Ovary (tissue), 9 donors: ENCODE results near the gene LCN6. TPM values are rescaled to one million over a fixed set of nuclear protein-coding genes. Genes with fewer than 3 reads are reported as not detected.
"Not testable (repeated sequence)": the region's sequence is repeated elsewhere in the genome, so short reads cannot be mapped to it uniquely, and the experiment has no call there.

ENCODE experiments used
- DNase-seq, 5 donors: peaks; one replicate each; pipeline ENCODE4 v3.0.0-alpha.2; 2019 to 2020
- H3K27ac ChIP-seq, 2 donors: fragments of 200-600 bp; one replicate each; pipeline versions ENCODE4 v1.5.1 to v1.8.0; 2019 to 2022
- H3K27me3 ChIP-seq: fragments of 200-600 bp; one replicate; pipeline ENCODE4 v1.8.0; 2022
- H3K36me3 ChIP-seq: fragments of 200-600 bp; sonication (generic); one replicate; pipeline ENCODE4 v1.5.1; 2019
- H3K4me1 ChIP-seq: one replicate; pipeline ENCODE4 v1.8.1; 2013; ENCODE audit warnings: mild to moderate bottlenecking, moderate library complexity; ENCODE audit not compliant: insufficient read depth
- H3K4me3 ChIP-seq: fragments of 200-600 bp; sonication (generic); one replicate; pipeline ENCODE4 v1.5.1; 2017
- H3K9me3 ChIP-seq, 2 donors: fragments of 200-600 bp in 1 of 2; sonication (generic) in 1 of 2; one replicate each; pipeline versions ENCODE4 v1.5.1 to v1.8.1; 2013 to 2019; ENCODE audit warnings: mild to moderate bottlenecking in 1 of 2, moderate library complexity in 1 of 2
- CTCF ChIP-seq, 3 donors: fragments of 450-650 bp in 2 of 3; fragments of 200-600 bp in 1 of 3; IDR thresholded peaks; one replicate each; pipeline versions ENCODE4 v1.5.1 to v1.8.0; 2016 to 2022; ENCODE audit warnings: antibody characterized with exemption in 3 of 3, mild to moderate bottlenecking in 1 of 3
- EP300 ChIP-seq: sonication (generic); formaldehyde crosslinking; IDR thresholded peaks from one replicate; pipeline ENCODE4 v1.6.1; 2017; ENCODE audit warnings: antibody characterized with exemption
- POLR2A ChIP-seq: fragments of 450-650 bp; IDR thresholded peaks from one replicate; pipeline ENCODE4 v1.6.1; 2017; ENCODE audit warnings: antibody characterized with exemption, mild to moderate bottlenecking, moderate library complexity
- WGBS, 3 donors: extraction: QIAGEN DNeasy Blood & Tissue Kit in 1 of 3; methylation state at CpG; one replicate each; pipeline versions ENCODE4 v1.1.5 to v1.1.7; 2013 to 2017; 5-methylcytosine and 5-hydroxymethylcytosine counted together
- intact Hi-C, 4 donors: fragments of 100-400 bp; cut with DNase I; formaldehyde crosslinking; loops; one replicate each; pipeline versions ENCODE4 v1.11.0 to v1.15.1; 2022 to 2023
- polyA plus RNA-seq, 2 donors: library from polyadenylated mRNA; stranded (reverse); fragments of 200-250 nt in 1 of 2; fragments of 350-450 nt in 1 of 2; fragmentation: Illumina TruSeq in 1 of 2; extraction: RNeasy Lipid Tissue Mini Kit (QIAGEN cat#74804) in 1 of 2; gene quantifications; one replicate each; pipeline ENCODE4 v1.2.3, GENCODE V29; 2013 to 2014
- total RNA-seq, 7 donors: library from RNA; depleted of rRNA in 2 of 7; stranded (reverse); fragments of >200 nt in 2 of 7; fragmentation: NEBNext Ultra II Directional in 3 of 7; extraction: Animal tissue kit (Norgen Biotek cat#: 25700) in 3 of 7; gene quantifications; one replicate each; pipeline versions ENCODE4 v1.1.0 to v1.2.4, GENCODE V29; 2016 to 2023
- donor health status: DM: no; HTN: no; CAD: no; lungs with moderate emphysema.
- donor health status: DM: no; HTN: no; CAD: no.
- donor health status: Bipolar disorder and iron deficiency.
- donor health status: DM: yes; HTN: yes; CAD: no.
- donor health status: DM: no; HTN: no; CAD: no.
- donor health status: DM: yes; HTN: yes; CAD: no.

LCN6 gene
- total and polyA plus RNA-seq, 9 donors = 1.6 to 59.3 (median 8.3) TPM

GRCh38 chr9:136763649-136764035, 15.3 kb upstream of the LCN6 start:
- no peak overlapping the region for H3K27ac ChIP-seq
- WGBS, 3 donors = 71 to 78% (median 78%) methylated on average over 14 of the region's 14 CpGs
- no peaks in the 10 kb centered on the region for H3K27me3 ChIP-seq
- intact Hi-C loops = no loop called here
- H3K4me1 ChIP-seq = no peaks in the 10 kb centered on the region
- no peak for TF ChIP-seq POLR2A
- TF ChIP-seq EP300 = no peak
- no peak for TF ChIP-seq CTCF (IDR thresholded peaks at IDR 0.05)
- peak in 2 of 5 donors; percentile 21 to 28 for DNase-seq
- no peaks in the 10 kb centered on the region for H3K9me3 ChIP-seq
- no peak overlapping the region for H3K4me3 ChIP-seq
- no peaks in the 10 kb centered on the region for H3K36me3 ChIP-seq

GRCh38 chr9:136762915-136763648, 14.8 kb upstream of the LCN6 start:
- 7 to 14% (median 13%) methylated on average over 36 to 37 of the region's 37 CpGs for WGBS, 3 donors
- no peaks in the 10 kb centered on the region for H3K27me3 ChIP-seq

DNA sequence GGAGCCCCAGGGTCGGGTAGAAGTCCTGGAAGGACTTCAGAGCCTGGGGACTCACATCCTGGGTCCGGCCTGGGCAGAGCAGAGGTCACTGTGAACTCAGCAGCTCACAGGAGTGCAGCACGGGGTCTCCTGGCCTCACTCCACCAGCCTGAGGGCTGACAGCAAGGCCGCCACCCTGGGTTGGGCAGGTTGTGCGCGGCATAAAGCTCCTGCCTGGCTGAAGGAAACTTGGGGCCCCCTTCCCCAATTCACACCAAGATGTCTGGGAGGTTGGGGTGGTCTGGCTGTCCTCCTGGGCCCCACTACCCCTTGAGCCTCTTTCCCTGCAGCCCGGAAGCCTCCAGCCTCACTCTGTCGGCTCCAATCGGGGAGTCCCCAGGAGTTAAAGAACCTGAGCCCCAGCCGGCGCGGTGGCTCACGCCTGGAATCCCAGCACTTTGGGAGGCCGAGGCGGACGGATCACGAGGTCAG, 13.9 kb upstream of the LCN6 start:
- no peaks in the 10 kb centered on the region for H3K4me1 ChIP-seq
- DNase-seq = peak in 1 of 5 donors; percentile 21
- WGBS, 3 donors = 68 to 73% (median 72%) methylated on average over 14 to 17 of the region's 17 CpGs
- intact Hi-C loops = no loop called here
- no peaks in the 10 kb centered on the region for H3K27me3 ChIP-seq
- H3K36me3 ChIP-seq = no peaks in the 10 kb centered on the region
- H3K9me3 ChIP-seq = no peaks in the 10 kb centered on the region
- TF ChIP-seq CTCF (IDR thresholded peaks at IDR 0.05) (no peak), POLR2A (no peak), EP300 (no peak)
- no peak overlapping the region for H3K4me3 ChIP-seq
- no peak overlapping the region for H3K27ac ChIP-seq

More at GRCh38 chr9:136762915-136763648, 14.8 kb upstream of the LCN6 start:
- TF ChIP-seq EP300 (no peak), POLR2A (no peak), CTCF (IDR thresholded peaks at IDR 0.05) (no peak)
- intact Hi-C loops = no loop called here
- Histone ChIP-seq H3K36me3 (no peaks in the 10 kb centered on the region), H3K4me1 (no peaks in the 10 kb centered on the region), H3K4me3 (no peak overlapping the region), H3K27ac (no peak overlapping the region), H3K9me3 (no peaks in the 10 kb centered on the region)
- DNase-seq = peak; percentile 32 to 59 (median 49)

- DNase-seq = peak in 1 of 5 donors; percentile 25
- Histone ChIP-seq H3K27ac (no peak overlapping the region), H3K36me3 (no peaks in the 10 kb centered on the region), H3K4me3 (no peak overlapping the region), H3K4me1 (no peaks in the 10 kb centered on the region), H3K27me3 (no peaks in the 10 kb centered on the region), H3K9me3 (no peaks in the 10 kb centered on the region)
- intact Hi-C loops = no loop called here
- 71 to 74% (median 73%) methylated on average over 12 to 13 of the region's 13 CpGs for WGBS, 3 donors
- TF ChIP-seq EP300 = no peak
- TF ChIP-seq POLR2A = no peak
- TF ChIP-seq CTCF (IDR thresholded peaks at IDR 0.05) = no peak
Observed at GRCh38 chr9:136761545-136761981, 13.2 kb upstream of the LCN6 start.

- peak in 1 of 5 donors; percentile 53 for DNase-seq
- WGBS, 3 donors = 32 to 39% (median 36%) methylated on average over 22 of the region's 22 CpGs
- H3K27ac ChIP-seq, H3K4me1 ChIP-seq, H3K36me3 ChIP-seq, H3K27me3 ChIP-seq, H3K9me3 ChIP-seq, intact Hi-C loops, H3K4me3 ChIP-seq: not testable (repeated sequence)
Observed at GRCh38 chr9:136760834-136761544, 12.7 kb upstream of the LCN6 start.
